ENCODE results near the gene LMOD1. TPM values are rescaled to one million over a fixed set of nuclear protein-coding genes. Genes with fewer than 3 reads are reported as not detected.

Gene LMOD1
- polyA plus RNA-seq, 3 donors, result not detected

- H3K27ac Mint-ChIP-seq, result peak overlapping the region in 1 of 7 donors; percentile 50
- H3K27ac ChIP-seq (ENCODE audit: low read depth in 1 of 2, low read length in 2 of 2), result no peak overlapping the region
- no peaks in the 10 kb centered on the region for H3K36me3 ChIP-seq (replicated peaks in 1 of 2; ENCODE audit: control insufficient read depth in 1 of 2, insufficient read depth in 2 of 2, low read length in 2 of 2)
- intact Hi-C loops (cut with micrococcal nuclease), result loop anchor here in 1 of 2 donors (5.0 kb wide), 1 partner anchor 69 kb away; no protein-coding TSS in a partner anchor
- no peaks in the 10 kb centered on the region for H3K79me2 ChIP-seq (ENCODE audit: insufficient read depth, low read length)
- TF ChIP-seq CTCF (IDR thresholded peaks at IDR 0.05), result no peak
- 90% methylated on average over 3 of the region's 3 CpGs for WGBS (ENCODE audit: insufficient coverage)
- no peak for DNase-seq
- H3K4me3 ChIP-seq (replicated peaks in 1 of 3; ENCODE audit: low read depth in 2 of 3, low read length in 3 of 3), result no peak overlapping the region
- peaks cover 11% of the 10 kb centered on the region for H3K4me1 Mint-ChIP-seq
- H3K27me3 Mint-ChIP-seq (ENCODE audit: low read depth in 3 of 3), result peaks cover 20 to 30% (median 25%) of the 10 kb centered on the region in 3 donors
- H2AFZ ChIP-seq (ENCODE audit: insufficient read depth, low read depth, low read length, poor library complexity, severe bottlenecking), result no peak overlapping the region
- H3K9me3 Mint-ChIP-seq, result peaks cover 0 to 7% (median 1%) of the 10 kb centered on the region in 7 donors
- no peaks in the 10 kb centered on the region for H4K20me1 ChIP-seq (ENCODE audit: insufficient read depth, low read length)
- no peak overlapping the region for H3K4me3 Mint-ChIP-seq
- peaks cover 0 to 2% of the 10 kb centered on the region in 2 donors for H3K36me3 Mint-ChIP-seq
- H3K4me1 ChIP-seq (ENCODE audit: control insufficient read depth in 1 of 2, insufficient read depth in 2 of 2, low read length in 2 of 2), result peaks cover 6 to 8% of the 10 kb centered on the region in 2 donors
- peaks cover 0 to 6% of the 10 kb centered on the region in 2 donors for H3K9me3 ChIP-seq (replicated peaks in 1 of 2; ENCODE audit: control insufficient read depth in 1 of 2, insufficient read depth in 1 of 2, low read length in 2 of 2)
- peaks cover 6 to 28% of the 10 kb centered on the region in 2 donors for H3K27me3 ChIP-seq (ENCODE audit: control insufficient read depth in 2 of 2, insufficient read depth in 2 of 2, low read length in 2 of 2)
- H3K9ac ChIP-seq (ENCODE audit: insufficient read depth, low read length, poor library complexity, severe bottlenecking), result no peak overlapping the region
- no peak overlapping the region for H3K4me2 ChIP-seq (replicated peaks; ENCODE audit: extremely low read depth, low read length, poor library complexity, severe bottlenecking)
Observed at GRCh38 chr1:201893431-201893830, 52.9 kb downstream of the LMOD1 start.

DNA sequence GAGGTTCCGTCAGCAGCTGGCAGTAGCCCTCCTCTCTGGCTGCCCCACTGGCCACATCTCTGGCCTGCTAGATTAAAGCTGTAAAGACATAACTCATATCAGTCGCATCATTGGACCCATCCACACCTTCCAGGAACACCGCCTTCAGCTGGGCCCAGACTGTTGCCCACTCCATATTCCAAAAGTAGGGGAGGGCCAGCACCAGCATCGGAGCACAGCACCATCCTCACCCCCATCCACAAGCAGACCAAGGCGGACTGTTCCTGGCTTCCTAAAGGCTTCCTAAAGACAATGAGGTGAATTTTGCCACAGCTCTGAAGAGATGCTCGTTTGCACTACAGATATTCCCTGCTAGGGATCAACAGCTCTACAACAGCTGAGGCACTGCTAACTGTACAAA, 54.1 kb downstream of the LMOD1 start:
- no peak for TF ChIP-seq CTCF (IDR thresholded peaks at IDR 0.05)
- WGBS (ENCODE audit: insufficient coverage), result 92% methylated on average over 5 of the region's 6 CpGs
- H3K27ac ChIP-seq (ENCODE audit: low read depth in 1 of 2, low read length in 2 of 2), result no peak overlapping the region
- no peak for DNase-seq
- no peaks in the 10 kb centered on the region for H3K79me2 ChIP-seq (ENCODE audit: insufficient read depth, low read length)
- H3K4me1 Mint-ChIP-seq, result peaks cover 14% of the 10 kb centered on the region
- no peak overlapping the region for H3K9ac ChIP-seq (ENCODE audit: insufficient read depth, low read length, poor library complexity, severe bottlenecking)
- peaks cover 32 to 42% (median 36%) of the 10 kb centered on the region in 3 donors for H3K27me3 Mint-ChIP-seq (ENCODE audit: low read depth in 3 of 3)
- no peaks in the 10 kb centered on the region for H4K20me1 ChIP-seq (ENCODE audit: insufficient read depth, low read length)
- no peaks in the 10 kb centered on the region for H3K36me3 ChIP-seq (replicated peaks in 1 of 2; ENCODE audit: control insufficient read depth in 1 of 2, insufficient read depth in 2 of 2, low read length in 2 of 2)
- H3K4me1 ChIP-seq (ENCODE audit: control insufficient read depth in 1 of 2, insufficient read depth in 2 of 2, low read length in 2 of 2), result peaks cover 9 to 12% of the 10 kb centered on the region in 2 donors
- H2AFZ ChIP-seq (ENCODE audit: insufficient read depth, low read depth, low read length, poor library complexity, severe bottlenecking), result no peak overlapping the region
- H3K9me3 ChIP-seq (replicated peaks in 1 of 2; ENCODE audit: control insufficient read depth in 1 of 2, insufficient read depth in 1 of 2, low read length in 2 of 2), result peaks cover 0 to 6% of the 10 kb centered on the region in 2 donors
- H3K27ac Mint-ChIP-seq, result no peak overlapping the region
- no peak overlapping the region for H3K4me3 Mint-ChIP-seq
- intact Hi-C loops (cut with micrococcal nuclease), result loop anchor here in 1 of 2 donors (5.0 kb wide), 1 partner anchor 70 kb away; no protein-coding TSS in a partner anchor
- H3K36me3 Mint-ChIP-seq, result peaks cover 0 to 6% of the 10 kb centered on the region in 2 donors
- H3K9me3 Mint-ChIP-seq, result peaks cover 0 to 13% (median 1%) of the 10 kb centered on the region in 7 donors
- H3K27me3 ChIP-seq (ENCODE audit: control insufficient read depth in 2 of 2, insufficient read depth in 2 of 2, low read length in 2 of 2), result peaks cover 16 to 41% of the 10 kb centered on the region in 2 donors
- no peak overlapping the region for H3K4me2 ChIP-seq (replicated peaks; ENCODE audit: extremely low read depth, low read length, poor library complexity, severe bottlenecking)
- no peak overlapping the region for H3K4me3 ChIP-seq (replicated peaks in 1 of 3; ENCODE audit: low read depth in 2 of 3, low read length in 3 of 3)

All from CD14-positive monocyte (primary cell).